GM20431 (cell line): Measurements from ENCODE around the gene RNF208.
"Not testable (repeated sequence)": the region's sequence is repeated elsewhere in the genome, so short reads cannot be mapped to it uniquely, and the experiment has no call there.

ENCODE experiments used
- in situ Hi-C: fragments of 300-500 bp; cut with MseI, MboI; formaldehyde crosslinking; loops from one replicate; pipeline ENCODE4 v1.15.0; 2020; ENCODE audit warnings: low sequenced_read_pairs; ENCODE audit not compliant: unreplicated experiment

RNF208 gene

DNA sequence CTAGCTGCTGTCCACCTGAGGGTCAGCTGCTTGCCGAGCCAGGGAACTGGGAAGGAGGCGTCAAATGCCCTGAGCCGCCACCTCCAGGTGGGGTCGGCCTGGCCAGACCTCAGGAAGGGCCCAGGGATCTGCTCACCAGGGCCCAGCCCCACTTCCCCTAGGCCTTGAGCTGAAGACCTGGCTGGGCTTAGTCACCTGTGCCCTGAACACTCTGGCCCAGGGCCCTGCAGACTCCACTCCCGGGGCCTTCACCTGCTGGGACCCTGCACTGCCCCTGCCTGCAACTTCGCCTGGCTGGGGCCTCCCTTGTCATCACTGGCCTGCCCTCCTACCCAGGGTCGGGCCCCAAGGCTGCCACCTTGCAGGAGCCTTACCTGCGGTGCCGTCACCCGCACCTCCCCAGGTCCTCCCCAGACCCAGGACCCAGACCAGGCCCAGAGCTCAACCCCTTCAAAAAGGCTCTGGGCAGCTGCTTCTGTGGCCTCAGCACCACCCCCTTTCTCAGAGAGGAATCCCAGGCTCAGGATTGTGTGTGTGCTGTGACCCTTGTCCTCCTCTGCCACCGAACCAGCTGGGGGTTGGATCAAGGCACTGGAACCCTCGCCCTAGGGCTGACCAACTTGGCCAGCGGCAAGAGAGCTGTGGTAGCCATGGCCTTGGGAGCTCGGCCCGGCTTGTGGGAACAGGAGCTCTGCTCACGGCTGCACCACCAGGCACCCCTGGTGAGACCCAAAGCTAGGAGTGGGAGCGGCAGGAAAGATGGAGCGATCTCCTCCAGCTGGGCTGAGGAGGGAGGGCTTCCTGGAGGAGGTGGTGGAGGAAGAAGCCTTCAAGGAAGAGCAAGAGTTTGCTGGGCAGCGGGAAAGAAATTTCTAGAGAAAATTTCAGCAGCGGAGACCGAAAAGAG lies 31.9 kb upstream of the RNF208 start:
- in situ Hi-C loops: no loop called here

DNA sequence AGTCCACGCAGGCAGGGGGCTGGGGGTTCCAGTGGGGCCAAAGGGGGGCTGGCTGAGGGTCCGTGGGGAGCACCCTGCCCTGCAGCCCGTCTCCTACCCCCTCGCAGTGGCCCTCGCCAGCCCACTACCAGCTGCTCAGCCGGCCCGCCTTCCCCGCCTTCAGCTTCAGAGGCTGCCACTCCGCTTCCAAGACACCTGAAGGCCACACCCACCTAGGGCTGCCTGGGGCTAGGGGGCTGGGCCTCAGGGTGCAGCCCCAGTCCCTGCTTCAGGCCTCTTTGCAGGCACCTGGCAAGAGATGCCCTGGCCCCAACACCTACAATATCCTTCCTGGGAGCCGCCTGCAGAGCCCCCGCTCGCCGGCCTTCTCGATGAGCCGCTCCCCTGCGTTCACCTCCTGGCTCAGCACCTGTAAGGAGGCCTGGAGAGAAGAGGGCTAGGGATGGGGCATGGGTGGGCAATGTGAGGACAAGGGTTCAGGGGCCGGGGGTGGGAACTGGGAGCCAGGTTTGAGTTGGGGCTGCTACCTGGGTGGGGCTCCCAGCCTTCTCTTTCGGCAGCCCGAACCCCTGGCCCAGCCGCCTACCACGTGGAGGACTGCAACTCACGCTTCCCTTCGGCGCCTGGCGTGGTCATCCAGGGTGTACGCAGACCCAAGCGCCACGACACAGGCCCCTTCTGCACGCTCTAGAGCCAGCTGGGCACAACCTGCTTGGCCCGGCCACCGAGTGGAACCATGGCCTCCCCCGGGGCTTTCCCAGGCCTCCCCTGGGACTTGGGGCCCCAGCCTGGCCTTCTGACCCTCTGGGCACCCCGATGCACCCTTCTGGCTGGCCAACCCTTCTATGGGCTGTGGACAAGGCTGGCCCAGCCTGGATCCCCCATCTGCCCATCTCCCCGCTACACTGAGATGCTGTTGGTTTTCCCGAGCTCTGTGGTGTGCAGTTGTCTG lies 30.8 kb upstream of the RNF208 start:
- in situ Hi-C loops: no loop called here

DNA sequence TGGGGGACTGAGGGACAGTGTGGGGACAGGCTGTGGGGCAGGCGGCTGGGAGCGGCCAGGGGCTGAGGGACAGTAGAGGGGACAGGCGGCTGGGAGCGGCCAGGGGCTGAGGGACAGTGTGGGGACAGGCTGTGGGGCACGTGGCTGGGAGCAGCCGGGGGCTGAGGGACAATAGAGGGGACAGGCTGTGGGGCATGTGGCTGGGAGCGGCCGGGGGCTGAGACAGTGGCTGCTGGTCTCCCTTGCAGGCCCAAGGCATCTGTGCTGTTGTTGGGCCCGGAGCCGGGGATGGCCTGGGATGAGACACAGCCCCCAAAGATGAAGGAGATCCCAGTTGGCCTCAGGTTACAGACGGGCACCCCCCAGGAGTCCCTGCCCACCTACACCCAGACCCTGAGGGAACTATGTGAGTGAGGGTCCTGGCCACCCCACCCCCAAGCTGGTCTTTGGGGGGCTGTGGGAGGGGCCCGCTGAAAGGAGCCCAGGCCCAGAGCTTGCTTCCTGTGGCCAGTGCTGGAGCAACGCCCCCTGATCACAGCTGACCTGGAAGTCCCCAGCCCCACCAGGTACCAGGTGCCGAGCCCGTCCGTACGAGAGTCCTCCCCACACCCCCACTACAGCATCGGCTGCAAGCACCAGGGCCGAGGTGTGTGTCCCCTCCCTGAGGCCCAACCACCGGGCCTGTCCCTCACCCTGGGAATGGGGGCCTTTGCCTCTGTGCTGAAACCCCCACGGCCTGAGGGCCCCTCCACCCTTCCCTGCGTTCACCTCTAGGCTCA lies 29.6 kb upstream of the RNF208 start:
- in situ Hi-C loops: no loop called here

DNA sequence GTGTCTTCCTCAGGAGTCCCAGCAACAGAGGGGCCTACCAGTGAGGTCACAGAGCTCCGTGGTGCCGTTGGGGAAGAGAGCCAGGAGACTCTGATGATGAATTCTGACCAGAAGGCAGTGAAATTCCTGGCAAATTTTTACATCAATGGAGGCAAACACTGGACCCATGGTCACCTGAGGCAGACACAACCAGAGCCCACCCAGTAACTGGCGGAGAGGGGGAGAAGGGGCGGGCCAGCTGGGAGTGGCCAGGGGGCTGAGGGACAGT lies 29.1 kb upstream of the RNF208 start, which contains the start of gene STPG3:
STPG3 (plus strand) TSS at position 93 of the 268 bp plus-strand sequence; CDS start at position 94, 1 bp downstream.
- in situ Hi-C loops: no loop called here

GRCh38 chr9:137250329-137251193 lies 28.5 kb upstream of the RNF208 start:
- in situ Hi-C loops: no loop called here

GRCh38 chr9:137247916-137248175 lies 25.8 kb upstream of the RNF208 start:
- in situ Hi-C loops: no loop called here

- in situ Hi-C loops: no loop called here
Measured at GRCh38 chr9:137247135-137247915, 25.3 kb upstream of the RNF208 start.

GRCh38 chr9:137245450-137246421 lies 23.7 kb upstream of the RNF208 start:
- in situ Hi-C loops: no loop called here

GRCh38 chr9:137244486-137245449 lies 22.7 kb upstream of the RNF208 start:
- in situ Hi-C loops: no loop called here

DNA sequence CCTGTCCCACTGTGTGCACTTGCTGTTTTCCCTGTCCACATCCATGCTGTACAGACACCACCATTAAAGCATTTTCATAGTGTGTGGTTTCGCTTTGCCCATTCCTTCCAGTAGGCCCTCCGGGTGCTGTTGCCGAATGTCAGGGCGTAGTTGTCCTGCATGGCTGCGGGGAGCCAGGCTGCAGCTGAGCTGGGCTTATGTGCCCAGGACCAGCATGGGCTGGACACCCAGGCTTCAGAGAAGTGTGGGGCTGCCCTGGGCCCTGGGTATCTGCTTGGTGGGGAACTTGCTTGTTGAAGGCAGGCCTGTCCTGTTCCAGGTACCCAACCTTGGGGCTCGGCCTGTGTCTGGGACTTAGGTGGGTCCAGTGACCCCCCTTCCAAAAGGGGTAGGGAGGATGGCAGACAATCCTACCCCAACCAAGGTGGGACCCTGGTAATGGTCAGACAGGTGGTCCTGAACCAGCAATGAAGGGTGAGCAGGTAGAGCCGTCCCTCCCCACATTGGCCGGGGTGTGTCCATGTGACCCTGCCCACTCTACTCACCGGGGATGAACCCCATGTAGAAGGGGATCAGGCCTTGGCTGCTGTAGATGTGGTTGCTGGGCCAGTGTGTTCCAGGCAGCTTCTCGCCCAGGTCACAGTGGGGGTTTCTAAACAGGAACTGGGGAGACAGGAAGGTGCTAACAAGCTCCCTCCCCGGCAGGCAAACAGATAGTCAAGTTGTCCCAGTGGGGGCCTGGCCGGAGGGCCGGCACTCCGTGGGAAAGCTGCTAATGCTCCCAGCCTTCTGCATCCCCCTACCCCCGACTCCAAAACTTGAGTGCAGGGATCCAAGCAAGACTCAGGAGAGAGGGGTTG lies 21.8 kb upstream of the RNF208 start:
- in situ Hi-C loops: no loop called here

DNA sequence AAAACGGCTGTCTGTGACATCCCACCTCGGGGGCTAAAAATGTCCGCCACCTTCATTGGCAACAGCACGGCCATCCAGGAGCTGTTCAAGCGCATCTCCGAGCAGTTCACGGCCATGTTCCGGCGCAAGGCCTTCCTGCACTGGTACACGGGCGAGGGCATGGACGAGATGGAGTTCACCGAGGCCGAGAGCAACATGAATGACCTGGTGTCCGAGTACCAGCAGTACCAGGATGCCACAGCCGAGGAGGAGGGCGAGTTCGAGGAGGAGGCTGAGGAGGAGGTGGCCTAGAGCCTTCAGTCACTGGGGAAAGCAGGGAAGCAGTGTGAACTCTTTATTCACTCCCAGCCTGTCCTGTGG lies 21.2 kb upstream of the RNF208 start:
- in situ Hi-C loops: not testable (repeated sequence)

DNA sequence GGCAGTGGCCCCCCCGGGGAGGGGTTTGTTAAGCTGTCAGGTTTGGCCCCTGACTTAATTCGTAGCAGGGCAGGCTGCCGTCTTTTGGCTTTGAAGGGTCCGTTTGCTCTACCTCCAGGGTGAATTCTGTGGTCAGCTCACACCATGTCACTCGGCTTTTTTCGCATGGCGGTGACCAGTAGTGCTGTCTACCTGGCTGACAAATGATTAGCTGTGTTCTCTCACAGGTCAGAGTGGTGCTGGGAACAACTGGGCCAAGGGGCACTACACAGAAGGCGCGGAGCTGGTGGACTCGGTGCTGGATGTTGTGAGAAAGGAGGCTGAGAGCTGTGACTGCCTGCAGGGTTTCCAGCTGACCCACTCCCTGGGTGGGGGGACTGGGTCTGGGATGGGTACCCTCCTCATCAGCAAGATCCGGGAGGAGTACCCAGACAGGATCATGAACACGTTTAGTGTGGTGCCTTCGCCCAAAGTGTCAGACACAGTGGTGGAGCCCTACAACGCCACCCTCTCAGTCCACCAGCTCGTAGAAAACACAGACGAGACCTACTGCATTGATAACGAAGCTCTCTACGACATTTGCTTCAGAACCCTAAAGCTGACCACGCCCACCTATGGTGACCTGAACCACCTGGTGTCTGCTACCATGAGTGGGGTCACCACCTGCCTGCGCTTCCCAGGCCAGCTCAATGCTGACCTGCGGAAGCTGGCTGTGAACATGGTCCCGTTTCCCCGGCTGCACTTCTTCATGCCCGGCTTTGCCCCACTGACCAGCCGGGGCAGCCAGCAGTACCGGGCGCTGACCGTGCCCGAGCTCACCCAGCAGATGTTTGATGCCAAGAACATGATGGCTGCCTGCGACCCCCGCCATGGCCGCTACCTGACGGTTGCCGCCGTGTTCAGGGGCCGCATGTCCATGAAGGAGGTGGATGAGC lies 20.5 kb upstream of the RNF208 start:
- in situ Hi-C loops: no loop called here

DNA sequence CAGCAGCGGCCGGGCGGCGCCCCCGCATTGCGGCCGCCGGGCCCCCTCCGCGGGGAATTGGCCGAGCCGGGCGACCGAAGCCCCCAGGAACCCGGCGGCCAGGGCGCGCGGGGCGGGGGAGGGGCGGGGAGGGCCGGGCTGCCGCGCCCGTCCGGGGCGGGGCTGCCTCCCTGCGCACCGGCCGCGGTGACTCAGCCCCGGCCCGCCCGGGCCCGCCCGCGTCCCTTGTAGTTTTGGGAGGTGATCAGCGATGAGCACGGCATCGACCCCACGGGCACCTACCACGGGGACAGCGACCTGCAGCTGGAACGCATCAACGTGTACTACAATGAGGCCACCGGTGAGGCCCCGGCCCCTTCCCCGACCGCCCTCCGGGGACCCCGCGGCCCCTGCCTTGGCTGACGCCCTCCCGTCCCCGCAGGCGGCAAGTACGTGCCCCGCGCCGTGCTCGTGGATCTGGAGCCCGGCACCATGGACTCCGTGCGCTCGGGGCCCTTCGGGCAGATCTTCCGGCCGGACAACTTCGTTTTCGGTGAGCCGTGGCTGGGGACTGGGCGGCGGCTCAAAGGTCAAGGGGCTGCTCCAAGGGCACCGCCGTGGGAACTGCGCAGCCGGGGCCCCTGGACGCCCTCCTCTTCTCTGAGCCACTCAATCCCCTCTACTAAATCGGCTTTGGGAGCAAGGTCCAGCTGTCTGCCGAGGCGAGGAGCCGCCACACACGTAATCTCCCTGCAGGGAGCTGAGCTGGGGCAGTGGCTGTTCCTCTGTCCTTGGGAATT lies 19.6 kb upstream of the RNF208 start:
- in situ Hi-C loops: no loop called here

DNA sequence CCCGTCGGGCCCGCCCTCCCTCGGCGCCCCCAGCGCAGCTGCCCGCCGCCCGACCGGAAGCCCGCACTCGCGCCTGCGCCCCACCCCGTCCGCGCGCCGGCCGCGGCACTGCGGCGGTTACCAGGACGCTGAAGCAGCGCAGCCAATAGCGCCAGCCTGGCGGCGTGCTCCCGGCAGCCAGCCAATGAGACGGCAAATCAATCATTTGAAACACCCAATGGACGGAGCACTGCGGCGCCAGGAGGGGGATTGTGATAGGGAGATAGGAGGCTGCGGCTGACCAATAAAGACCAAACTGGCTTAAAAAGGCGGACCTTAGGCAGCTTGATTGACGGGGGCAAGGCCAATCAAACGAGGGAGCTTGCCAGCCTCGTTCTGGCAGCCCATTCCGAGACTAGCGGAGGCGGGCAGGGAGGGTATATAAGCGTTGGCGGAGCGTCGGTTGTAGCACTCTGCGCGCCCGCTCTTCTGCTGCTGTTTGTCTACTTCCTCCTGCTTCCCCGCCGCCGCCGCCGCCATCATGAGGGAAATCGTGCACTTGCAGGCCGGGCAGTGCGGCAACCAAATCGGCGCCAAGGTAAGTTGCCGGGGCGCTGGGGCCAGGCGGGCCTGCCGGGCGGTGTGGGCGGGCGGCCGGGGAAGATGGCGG lies 18.9 kb upstream of the RNF208 start, which contains the start of gene TUBB4B:
TUBB4B (plus strand) TSS at position 447 of the 649 bp plus-strand sequence; CDS start at position 521, 74 bp downstream.
- in situ Hi-C loops: no loop called here
